ENCODE results near the gene ITGB8.

ITGB8 gene

GRCh38 chr7:20464891-20465290 is 134.2 kb downstream of the ITGB8 start:
- DNase-seq (no peak), ATAC-seq (no peak)
